ENCODE measurements around the gene MTX1. TPM values are rescaled to one million over a fixed set of nuclear protein-coding genes. Genes with fewer than 3 reads are reported as not detected.

Gene MTX1
- total RNA-seq, 1 donor from 2014 or later = 26.1 TPM

DNA sequence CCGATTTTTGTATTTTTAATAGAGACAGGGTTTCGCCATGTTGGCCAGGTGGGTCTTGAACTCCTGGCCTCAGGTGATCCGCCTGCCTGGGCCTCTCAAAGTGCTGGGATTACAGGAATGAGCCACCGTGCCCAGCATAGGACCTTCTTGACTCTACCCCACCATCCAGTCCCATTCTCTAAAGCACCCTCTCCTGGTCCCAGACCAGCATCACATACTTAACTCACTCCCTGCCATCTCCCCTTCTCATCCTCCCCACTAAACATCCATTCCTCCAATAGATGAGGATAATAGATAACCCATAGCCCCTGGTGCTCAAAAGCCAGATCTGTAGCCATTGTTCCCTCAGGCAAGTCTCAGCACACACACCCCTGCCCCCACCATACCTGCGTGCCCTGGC lies 44.7 kb downstream of the MTX1 start:
- TF ChIP-seq, protein P1, sequence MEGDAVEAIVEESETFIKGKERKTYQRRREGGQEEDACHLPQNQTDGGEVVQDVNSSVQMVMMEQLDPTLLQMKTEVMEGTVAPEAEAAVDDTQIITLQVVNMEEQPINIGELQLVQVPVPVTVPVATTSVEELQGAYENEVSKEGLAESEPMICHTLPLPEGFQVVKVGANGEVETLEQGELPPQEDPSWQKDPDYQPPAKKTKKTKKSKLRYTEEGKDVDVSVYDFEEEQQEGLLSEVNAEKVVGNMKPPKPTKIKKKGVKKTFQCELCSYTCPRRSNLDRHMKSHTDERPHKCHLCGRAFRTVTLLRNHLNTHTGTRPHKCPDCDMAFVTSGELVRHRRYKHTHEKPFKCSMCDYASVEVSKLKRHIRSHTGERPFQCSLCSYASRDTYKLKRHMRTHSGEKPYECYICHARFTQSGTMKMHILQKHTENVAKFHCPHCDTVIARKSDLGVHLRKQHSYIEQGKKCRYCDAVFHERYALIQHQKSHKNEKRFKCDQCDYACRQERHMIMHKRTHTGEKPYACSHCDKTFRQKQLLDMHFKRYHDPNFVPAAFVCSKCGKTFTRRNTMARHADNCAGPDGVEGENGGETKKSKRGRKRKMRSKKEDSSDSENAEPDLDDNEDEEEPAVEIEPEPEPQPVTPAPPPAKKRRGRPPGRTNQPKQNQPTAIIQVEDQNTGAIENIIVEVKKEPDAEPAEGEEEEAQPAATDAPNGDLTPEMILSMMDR (IDR thresholded peaks at IDR 0.05; ENCODE audit: partially characterized antibody, unreplicated experiment) = no peak
- H3K9me3 Mint-ChIP-seq (ENCODE audit: unreplicated experiment) = peaks cover 12% of the 10 kb centered on the region
- H3K4me3 Mint-ChIP-seq (ENCODE audit: unreplicated experiment) = peak overlapping the region; percentile 80
- H3K36me3 Mint-ChIP-seq (ENCODE audit: unreplicated experiment) = peaks cover 12% of the 10 kb centered on the region
- DNase-seq = no peak
- peak overlapping the region; percentile 74 for H3K27ac Mint-ChIP-seq (ENCODE audit: unreplicated experiment)
- H3K27me3 Mint-ChIP-seq (ENCODE audit: unreplicated experiment) = peaks cover 12% of the 10 kb centered on the region
- H3K4me1 Mint-ChIP-seq (ENCODE audit: low read depth, unreplicated experiment) = peaks cover 30% of the 10 kb centered on the region

DNA sequence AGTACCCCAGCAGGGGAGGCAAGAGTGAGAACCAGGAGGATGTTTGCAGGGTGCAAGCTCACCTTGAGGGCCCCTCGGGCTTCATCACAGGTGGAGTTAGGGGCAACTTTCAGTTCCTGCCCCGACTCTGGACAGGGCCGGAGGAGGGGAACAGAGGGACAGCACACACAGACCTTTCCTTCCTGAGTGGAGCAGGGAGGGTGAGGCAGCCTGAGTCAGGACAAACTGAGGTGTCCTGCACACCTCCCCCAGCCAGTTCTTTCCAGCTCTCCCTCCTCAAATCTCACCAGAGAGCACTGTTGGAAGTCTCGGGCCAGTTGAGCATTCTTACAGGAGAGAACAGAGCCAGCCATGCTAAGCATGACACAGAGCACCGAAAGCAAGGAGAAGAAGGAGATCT lies 45.3 kb downstream of the MTX1 start:
- H3K4me1 Mint-ChIP-seq (ENCODE audit: low read depth, unreplicated experiment) = peaks cover 30% of the 10 kb centered on the region
- H3K27me3 Mint-ChIP-seq (ENCODE audit: unreplicated experiment) = peaks cover 12% of the 10 kb centered on the region
- H3K27ac Mint-ChIP-seq (ENCODE audit: unreplicated experiment) = peak overlapping the region; percentile 74
- peaks cover 12% of the 10 kb centered on the region for H3K9me3 Mint-ChIP-seq (ENCODE audit: unreplicated experiment)
- TF ChIP-seq, protein P1 (IDR thresholded peaks at IDR 0.05; ENCODE audit: partially characterized antibody, unreplicated experiment) = no peak
- H3K4me3 Mint-ChIP-seq (ENCODE audit: unreplicated experiment) = peak overlapping the region; percentile 80
- peaks cover 12% of the 10 kb centered on the region for H3K36me3 Mint-ChIP-seq (ENCODE audit: unreplicated experiment)
- DNase-seq = no peak

DNA sequence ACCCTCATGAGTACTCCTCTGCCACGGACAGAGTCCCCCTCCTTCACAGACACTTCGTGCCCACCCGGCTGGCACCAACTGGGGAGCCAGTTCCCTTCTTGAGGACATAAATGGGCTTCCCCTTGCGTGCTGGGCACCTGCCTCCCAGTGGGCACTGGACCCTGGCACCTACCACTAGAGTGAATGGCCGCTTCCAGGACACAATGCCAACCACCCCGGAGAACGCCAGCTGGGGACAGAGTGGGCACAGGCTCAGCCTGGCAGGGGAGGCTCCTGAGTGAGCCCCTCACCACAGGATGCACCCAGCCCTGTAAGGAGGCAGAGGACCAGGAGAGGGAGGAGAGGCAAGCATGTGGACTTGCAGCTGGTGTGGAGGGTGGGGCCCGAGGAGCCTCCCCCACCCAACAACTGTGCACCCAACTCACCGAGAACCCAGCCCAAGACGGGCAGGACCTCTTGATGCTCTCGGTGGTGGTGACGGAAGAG lies 45.8 kb downstream of the MTX1 start:
- Mint-ChIP-seq H3K36me3 (ENCODE audit: unreplicated experiment) (peaks cover 12% of the 10 kb centered on the region), H3K9me3 (ENCODE audit: unreplicated experiment) (peaks cover 12% of the 10 kb centered on the region), H3K4me1 (ENCODE audit: low read depth, unreplicated experiment) (peaks cover 30% of the 10 kb centered on the region), H3K27me3 (ENCODE audit: unreplicated experiment) (peaks cover 12% of the 10 kb centered on the region), H3K4me3 (ENCODE audit: unreplicated experiment) (peak overlapping the region; percentile 80), H3K27ac (ENCODE audit: unreplicated experiment) (peak overlapping the region; percentile 72)
- DNase-seq = no peak
- TF ChIP-seq, protein P1 (IDR thresholded peaks at IDR 0.05; ENCODE audit: partially characterized antibody, unreplicated experiment) = no peak

DNA sequence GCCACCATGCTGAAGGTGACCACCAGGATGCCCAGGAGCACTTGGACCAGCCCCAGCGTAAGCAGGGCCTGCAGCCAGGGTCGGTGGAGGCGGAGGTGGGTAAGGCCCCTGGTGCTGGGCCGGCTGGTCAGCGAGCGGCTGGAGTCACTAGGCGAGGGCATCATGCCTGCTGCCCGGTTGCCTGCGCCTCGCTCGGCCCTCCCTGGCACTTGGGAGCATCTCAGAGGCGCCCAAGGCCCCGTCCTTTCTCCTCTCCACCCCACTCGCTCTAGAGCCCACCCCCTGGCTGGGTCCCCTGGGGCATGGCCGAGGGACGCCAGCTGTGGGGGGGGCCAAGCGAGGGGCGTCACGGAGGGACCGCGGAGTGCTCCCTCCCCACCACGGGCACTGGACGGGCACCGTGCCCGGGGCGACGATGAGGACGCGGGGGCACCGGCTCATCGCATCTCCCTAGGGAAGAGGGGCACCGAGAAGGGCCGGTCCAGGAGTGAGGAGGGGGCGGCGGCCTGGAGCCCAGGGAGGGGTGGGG lies 46.3 kb downstream of the MTX1 start:
- Mint-ChIP-seq H3K9me3 (ENCODE audit: unreplicated experiment) (peaks cover 12% of the 10 kb centered on the region), H3K4me3 (ENCODE audit: unreplicated experiment) (peak overlapping the region; percentile 80), H3K27ac (ENCODE audit: unreplicated experiment) (peak overlapping the region; percentile 72), H3K27me3 (ENCODE audit: unreplicated experiment) (peaks cover 12% of the 10 kb centered on the region), H3K36me3 (ENCODE audit: unreplicated experiment) (peaks cover 12% of the 10 kb centered on the region), H3K4me1 (ENCODE audit: low read depth, unreplicated experiment) (peaks cover 30% of the 10 kb centered on the region)
- TF ChIP-seq, protein P1 (IDR thresholded peaks at IDR 0.05; ENCODE audit: partially characterized antibody, unreplicated experiment) = no peak
- DNase-seq = peak; percentile 41

DNA sequence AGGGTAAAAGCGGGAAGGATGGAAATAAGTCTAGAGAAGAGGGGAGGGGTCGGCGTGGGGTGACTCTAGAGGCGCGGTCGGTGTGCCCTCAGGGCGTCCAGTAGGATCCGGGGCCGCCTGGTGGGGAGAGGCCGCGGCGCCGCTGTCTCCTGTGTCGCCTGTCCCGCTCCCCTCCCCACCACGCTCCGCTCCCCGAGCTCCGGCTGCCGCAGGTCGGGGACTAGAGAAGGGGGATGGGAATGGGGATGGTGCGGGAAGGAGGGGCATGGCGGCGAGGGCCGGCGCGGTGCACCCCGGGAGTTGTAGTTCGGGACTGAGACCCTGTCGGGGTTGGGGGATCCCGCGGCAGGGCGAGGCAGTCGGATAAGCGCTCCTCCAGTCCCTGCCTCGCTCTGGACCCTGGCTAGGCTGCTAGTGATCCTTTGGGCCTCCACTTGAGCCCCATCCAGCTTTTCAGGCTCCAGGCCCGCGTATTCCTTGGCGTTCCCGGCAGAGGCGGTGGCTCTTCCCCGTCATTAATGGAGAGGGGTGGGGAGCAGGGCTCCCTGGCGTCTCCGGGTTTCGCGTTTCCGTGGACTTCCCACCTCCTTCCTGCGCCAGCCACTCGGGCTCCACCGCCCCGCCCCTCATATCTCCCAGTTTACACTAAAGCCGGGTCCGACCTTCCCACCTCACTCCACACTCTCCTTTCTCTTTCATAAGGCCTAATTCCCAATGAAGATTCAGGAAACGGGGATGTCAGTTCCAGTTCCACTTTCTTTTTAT lies 46.9 kb downstream of the MTX1 start, which contains the start of gene ENTREP3:
Gene ENTREP3 (minus strand): TSS at position 241 of the 765 bp plus-strand sequence. CDS start 606 bp downstream, outside the sequence.
- DNase-seq = peak; percentile 93
- Mint-ChIP-seq H3K27me3 (ENCODE audit: unreplicated experiment) (peaks cover 12% of the 10 kb centered on the region), H3K27ac (ENCODE audit: unreplicated experiment) (peak within 1 kb of the TSS; percentile 77), H3K4me1 (ENCODE audit: low read depth, unreplicated experiment) (peaks cover 30% of the 10 kb centered on the region), H3K4me3 (ENCODE audit: unreplicated experiment) (peak within 1 kb of the TSS; percentile 83), H3K9me3 (ENCODE audit: unreplicated experiment) (peaks cover 12% of the 10 kb centered on the region), H3K36me3 (ENCODE audit: unreplicated experiment) (peaks cover 12% of the 10 kb centered on the region)
- TF ChIP-seq, protein P1 (IDR thresholded peaks at IDR 0.05; ENCODE audit: partially characterized antibody, unreplicated experiment) = no peak
